Muscle layer of colon (tissue), 2 donors: ENCODE results near the gene ATP5PO.
"Not testable (repeated sequence)": the region's sequence is repeated elsewhere in the genome, so short reads cannot be mapped to it uniquely, and the experiment has no call there.

Source experiments
- H3K27ac ChIP-seq: one replicate; pipeline ENCODE4 v1.7.0; 2013; ENCODE audit warnings: low read depth, mild to moderate bottlenecking, low read length, moderate library complexity
- H3K27me3 ChIP-seq, 2 donors: one replicate each; pipeline ENCODE4 v1.7.0; 2013; ENCODE audit warnings: low read length in 2 of 2, mild to moderate bottlenecking in 2 of 2; ENCODE audit not compliant: insufficient read depth in 2 of 2, control insufficient read depth in 1 of 2
- H3K36me3 ChIP-seq: one replicate; pipeline ENCODE4 v1.7.0; 2013; ENCODE audit warnings: mild to moderate bottlenecking, low read length; ENCODE audit not compliant: insufficient read depth
- H3K4me1 ChIP-seq: one replicate; pipeline ENCODE4 v1.7.0; 2013; ENCODE audit warnings: mild to moderate bottlenecking, low read length; ENCODE audit not compliant: insufficient read depth
- H3K4me3 ChIP-seq, 2 donors: one replicate each; pipeline ENCODE4 v1.7.0; 2013; ENCODE audit warnings: low read length in 2 of 2, low read depth in 1 of 2, mild to moderate bottlenecking in 1 of 2, moderate library complexity in 1 of 2
- H3K9ac ChIP-seq: one replicate; pipeline ENCODE4 v1.7.0; 2013; ENCODE audit warnings: low read length
- H3K9me3 ChIP-seq: one replicate; pipeline ENCODE4 v1.7.0; 2013; ENCODE audit warnings: mild to moderate bottlenecking, low read length
- donor health status: abdominal sarcoma.
- donor health status: Adenocarcinoma of cecum.

ATP5PO gene

GRCh38 chr21:33939226-33939625 is 23.6 kb upstream of the ATP5PO start:
- no peak overlapping the region for H3K27ac ChIP-seq
- H3K4me3 ChIP-seq: no peak overlapping the region
- H3K9ac ChIP-seq: no peak overlapping the region
- H3K9me3 ChIP-seq: no peaks in the 10 kb centered on the region
- no peaks in the 10 kb centered on the region for H3K36me3 ChIP-seq
- no peaks in the 10 kb centered on the region for H3K27me3 ChIP-seq
- peaks cover 46% of the 10 kb centered on the region for H3K4me1 ChIP-seq

GRCh38 chr21:33938381-33938780 is 22.8 kb upstream of the ATP5PO start:
- Histone ChIP-seq H3K27me3 (no peaks in the 10 kb centered on the region), H3K4me3 (no peak overlapping the region), H3K9me3 (no peaks in the 10 kb centered on the region), H3K27ac (no peak overlapping the region), H3K36me3 (no peaks in the 10 kb centered on the region), H3K4me1 (peaks cover 46% of the 10 kb centered on the region), H3K9ac (no peak overlapping the region)

DNA sequence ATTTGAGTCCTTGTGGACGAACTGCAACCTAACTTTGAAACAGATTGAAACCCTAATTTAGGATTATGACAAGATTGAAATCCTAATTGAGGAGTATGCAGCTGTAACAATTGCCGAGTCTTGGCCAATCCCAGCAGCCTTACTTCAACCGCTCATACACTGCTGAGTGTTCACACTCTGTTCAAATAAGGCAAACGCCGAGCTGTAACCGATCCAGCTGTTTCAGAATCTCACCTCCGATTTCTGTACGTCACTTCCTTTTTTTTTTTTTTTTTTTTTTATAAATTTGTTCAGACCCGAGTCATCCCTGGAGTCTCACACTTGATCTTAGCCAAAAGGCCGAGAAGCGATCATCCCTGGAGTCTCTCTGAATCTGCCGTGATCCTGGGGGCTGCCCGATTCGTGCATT is 22.3 kb upstream of the ATP5PO start:
- no peaks in the 10 kb centered on the region for H3K27me3 ChIP-seq
- no peak overlapping the region for H3K27ac ChIP-seq
- no peaks in the 10 kb centered on the region for H3K9me3 ChIP-seq
- no peaks in the 10 kb centered on the region for H3K36me3 ChIP-seq
- no peak overlapping the region for H3K9ac ChIP-seq
- no peak overlapping the region for H3K4me3 ChIP-seq
- peaks cover 42% of the 10 kb centered on the region for H3K4me1 ChIP-seq

DNA sequence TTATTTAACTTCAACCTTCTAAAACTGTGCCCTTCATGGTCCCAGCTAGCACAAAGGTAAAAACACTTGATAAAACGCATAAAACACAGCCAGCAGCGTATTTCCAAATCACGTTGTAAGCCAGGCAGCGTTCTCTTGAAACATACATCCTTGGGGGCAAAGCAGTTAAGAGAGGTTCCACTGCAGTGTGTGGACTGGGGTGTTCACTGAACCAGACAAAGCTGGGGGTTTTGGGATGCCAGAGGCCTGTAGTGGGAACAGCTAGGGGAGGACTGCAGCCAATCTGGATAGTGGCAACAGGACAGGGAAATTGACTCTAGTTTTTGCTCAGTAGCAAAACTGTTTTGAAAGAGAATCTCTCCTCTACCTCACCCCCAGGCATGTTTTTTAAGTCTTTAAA is 21.5 kb upstream of the ATP5PO start:
- no peak overlapping the region for H3K4me3 ChIP-seq
- H3K9ac ChIP-seq: no peak overlapping the region
- H3K9me3 ChIP-seq: no peaks in the 10 kb centered on the region
- no peaks in the 10 kb centered on the region for H3K27me3 ChIP-seq
- H3K4me1 ChIP-seq: peaks cover 45% of the 10 kb centered on the region
- H3K27ac ChIP-seq: no peak overlapping the region
- no peaks in the 10 kb centered on the region for H3K36me3 ChIP-seq

GRCh38 chr21:33936301-33937038 is 20.9 kb upstream of the ATP5PO start:
- Histone ChIP-seq H3K4me1 (peaks cover 43% of the 10 kb centered on the region), H3K9ac (no peak overlapping the region), H3K4me3 (no peak overlapping the region), H3K27me3 (no peaks in the 10 kb centered on the region), H3K9me3 (no peaks in the 10 kb centered on the region), H3K27ac (no peak overlapping the region), H3K36me3 (no peaks in the 10 kb centered on the region)

DNA sequence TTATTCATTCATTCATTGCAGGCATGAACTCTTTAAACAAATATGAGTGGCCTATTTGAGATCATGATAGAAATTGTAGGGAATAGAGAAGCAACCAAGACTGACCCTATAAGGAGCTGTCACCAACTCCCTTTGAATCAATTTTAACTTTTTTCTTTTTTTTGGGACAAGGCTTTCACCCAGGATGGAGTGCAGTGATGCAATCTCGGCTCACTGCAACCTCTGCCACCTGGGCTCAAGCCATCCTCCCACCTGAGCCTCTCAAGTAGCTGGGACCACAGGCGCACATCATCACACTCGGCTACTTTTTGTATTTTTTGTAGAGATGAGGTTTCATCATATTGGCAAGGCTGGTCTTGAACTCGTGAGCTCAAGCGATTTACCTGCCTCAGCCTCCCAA is 17.1 kb upstream of the ATP5PO start:
- H3K9ac ChIP-seq: no peak overlapping the region
- H3K4me1 ChIP-seq: peaks cover 21% of the 10 kb centered on the region
- peak overlapping the region; percentile 64 for H3K27ac ChIP-seq

GRCh38 chr21:33931799-33932390 is 16.3 kb upstream of the ATP5PO start:
- no peaks in the 10 kb centered on the region for H3K27me3 ChIP-seq
- peak overlapping the region; percentile 46 for H3K9ac ChIP-seq
- H3K4me1 ChIP-seq: peaks cover 16% of the 10 kb centered on the region
- H3K27ac ChIP-seq: peak overlapping the region; percentile 64
- H3K9me3 ChIP-seq: no peaks in the 10 kb centered on the region
- peak overlapping the region; percentile 37 to 74 for H3K4me3 ChIP-seq
- H3K36me3 ChIP-seq: no peaks in the 10 kb centered on the region

More for the DNA sequence above, 17.1 kb upstream of the ATP5PO start:
- Histone ChIP-seq H3K27me3 (no peaks in the 10 kb centered on the region), H3K4me3 (peak overlapping the region; percentile 37 to 74), H3K36me3 (no peaks in the 10 kb centered on the region), H3K9me3 (no peaks in the 10 kb centered on the region)

- H3K27me3 ChIP-seq, H3K27ac ChIP-seq, H3K9me3 ChIP-seq, H3K9ac ChIP-seq, H3K36me3 ChIP-seq: not testable (repeated sequence)
- H3K4me3 ChIP-seq: peak overlapping the region; percentile 33 to 74
- H3K4me1 ChIP-seq: peaks cover 11% of the 10 kb centered on the region
Observed at GRCh38 chr21:33931052-33931798, 15.6 kb upstream of the ATP5PO start.

- not testable (repeated sequence) for H3K9ac ChIP-seq, H3K36me3 ChIP-seq, H3K9me3 ChIP-seq, H3K27me3 ChIP-seq, H3K4me3 ChIP-seq, H3K27ac ChIP-seq
- peaks cover 10% of the 10 kb centered on the region for H3K4me1 ChIP-seq
Observed at GRCh38 chr21:33926248-33926647, 10.6 kb upstream of the ATP5PO start.

DNA sequence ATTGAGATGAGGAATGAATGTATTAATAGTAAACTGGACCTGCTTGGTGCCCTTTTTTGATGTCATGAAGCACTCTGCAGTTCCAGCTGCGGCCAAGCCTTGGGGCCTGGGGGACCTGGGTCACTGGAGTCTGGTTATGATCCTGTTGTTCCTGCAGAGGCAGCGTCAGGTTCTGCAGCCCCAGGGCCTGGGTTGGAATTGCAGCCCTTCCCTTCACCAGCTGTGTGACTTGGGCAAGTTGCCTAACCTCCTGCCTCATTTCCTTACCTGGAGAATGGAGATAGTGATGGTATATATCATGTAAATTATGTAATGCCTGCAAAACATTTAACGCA is 9.1 kb upstream of the ATP5PO start:
- no peaks in the 10 kb centered on the region for H3K36me3 ChIP-seq
- no peak overlapping the region for H3K9ac ChIP-seq
- no peak overlapping the region for H3K4me3 ChIP-seq
- H3K27ac ChIP-seq: peak overlapping the region; percentile 6
- H3K9me3 ChIP-seq: no peaks in the 10 kb centered on the region
- no peaks in the 10 kb centered on the region for H3K27me3 ChIP-seq
- H3K4me1 ChIP-seq: peaks cover 10% of the 10 kb centered on the region

DNA sequence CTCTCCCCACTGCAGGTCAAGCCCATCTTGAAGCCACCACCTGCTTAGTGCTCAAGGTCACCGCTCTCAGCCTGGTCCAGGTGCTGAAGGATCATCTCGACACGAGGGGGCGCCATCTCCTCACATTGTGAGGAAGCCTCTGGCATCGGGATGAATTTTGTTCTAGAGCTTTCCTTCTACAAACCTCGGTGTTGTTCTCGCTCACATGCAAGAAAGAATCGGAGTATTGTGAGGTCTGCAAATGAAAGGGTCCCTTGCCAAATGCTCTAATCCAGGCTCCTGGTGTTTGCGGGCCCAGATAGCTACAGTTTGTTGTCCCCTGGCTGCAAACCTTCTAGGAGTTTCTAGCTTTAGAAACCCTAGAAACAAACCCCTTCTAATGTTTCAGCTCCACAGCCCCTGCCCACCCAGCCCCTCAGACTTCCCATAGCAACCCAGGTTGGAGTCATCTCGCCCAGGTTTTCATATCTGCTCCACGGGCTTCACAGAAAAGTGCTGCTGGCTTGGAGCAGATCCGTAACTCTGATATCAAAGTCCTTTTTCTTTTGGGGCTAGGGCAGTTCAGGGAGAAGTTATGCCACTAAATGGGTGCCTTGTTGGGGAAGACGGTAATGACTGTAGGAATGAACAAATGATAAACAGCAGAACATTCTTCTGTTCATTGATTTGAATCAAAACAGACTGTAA is 8.6 kb upstream of the ATP5PO start:
- Histone ChIP-seq H3K36me3 (no peaks in the 10 kb centered on the region), H3K9ac (no peak overlapping the region), H3K9me3 (no peaks in the 10 kb centered on the region), H3K27ac (peak overlapping the region; percentile 6), H3K4me3 (no peak overlapping the region), H3K27me3 (no peaks in the 10 kb centered on the region), H3K4me1 (peaks cover 10% of the 10 kb centered on the region)
